ENCODE results near the gene VWA5B2. TPM values are rescaled to one million over a fixed set of nuclear protein-coding genes. Genes with fewer than 3 reads are reported as not detected.
A peak's percentile ranks its signal among the peaks of the same experiment; 100 is the strongest.

VWA5B2 gene
- total RNA-seq, 1 donor from 2014 or later = not detected

GRCh38 chr3:184240384-184241140 lies 11.2 kb downstream of the VWA5B2 start:
- H3K27me3 ChIP-seq (ENCODE audit: control insufficient read depth, insufficient read depth, low read length) = peaks cover 15% of the 10 kb centered on the region
- no peak for DNase-seq (ENCODE audit: low read depth)
- H3K36me3 ChIP-seq (ENCODE audit: control insufficient read depth, insufficient read depth, low read length) = no peaks in the 10 kb centered on the region
- no peak overlapping the region for H3K4me3 ChIP-seq (ENCODE audit: low read depth, low read length)
- TF ChIP-seq, protein P1, sequence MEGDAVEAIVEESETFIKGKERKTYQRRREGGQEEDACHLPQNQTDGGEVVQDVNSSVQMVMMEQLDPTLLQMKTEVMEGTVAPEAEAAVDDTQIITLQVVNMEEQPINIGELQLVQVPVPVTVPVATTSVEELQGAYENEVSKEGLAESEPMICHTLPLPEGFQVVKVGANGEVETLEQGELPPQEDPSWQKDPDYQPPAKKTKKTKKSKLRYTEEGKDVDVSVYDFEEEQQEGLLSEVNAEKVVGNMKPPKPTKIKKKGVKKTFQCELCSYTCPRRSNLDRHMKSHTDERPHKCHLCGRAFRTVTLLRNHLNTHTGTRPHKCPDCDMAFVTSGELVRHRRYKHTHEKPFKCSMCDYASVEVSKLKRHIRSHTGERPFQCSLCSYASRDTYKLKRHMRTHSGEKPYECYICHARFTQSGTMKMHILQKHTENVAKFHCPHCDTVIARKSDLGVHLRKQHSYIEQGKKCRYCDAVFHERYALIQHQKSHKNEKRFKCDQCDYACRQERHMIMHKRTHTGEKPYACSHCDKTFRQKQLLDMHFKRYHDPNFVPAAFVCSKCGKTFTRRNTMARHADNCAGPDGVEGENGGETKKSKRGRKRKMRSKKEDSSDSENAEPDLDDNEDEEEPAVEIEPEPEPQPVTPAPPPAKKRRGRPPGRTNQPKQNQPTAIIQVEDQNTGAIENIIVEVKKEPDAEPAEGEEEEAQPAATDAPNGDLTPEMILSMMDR (IDR thresholded peaks at IDR 0.05; ENCODE audit: insufficient read depth, low read length, poor library complexity, severe bottlenecking) = no peak

GRCh38 chr3:184241141-184241446 lies 11.7 kb downstream of the VWA5B2 start:
- peaks cover 15% of the 10 kb centered on the region for H3K27me3 ChIP-seq (ENCODE audit: control insufficient read depth, insufficient read depth, low read length)
- TF ChIP-seq, protein P1 (IDR thresholded peaks at IDR 0.05; ENCODE audit: insufficient read depth, low read length, poor library complexity, severe bottlenecking) = no peak
- no peaks in the 10 kb centered on the region for H3K36me3 ChIP-seq (ENCODE audit: control insufficient read depth, insufficient read depth, low read length)
- no peak for DNase-seq (ENCODE audit: low read depth)
- no peak overlapping the region for H3K4me3 ChIP-seq (ENCODE audit: low read depth, low read length)

- no peaks in the 10 kb centered on the region for H3K36me3 ChIP-seq (ENCODE audit: control insufficient read depth, insufficient read depth, low read length)
- DNase-seq (ENCODE audit: low read depth) = no peak
- TF ChIP-seq, protein P1 (IDR thresholded peaks at IDR 0.05; ENCODE audit: insufficient read depth, low read length, poor library complexity, severe bottlenecking) = peak; percentile 72
- H3K27me3 ChIP-seq (ENCODE audit: control insufficient read depth, insufficient read depth, low read length) = peaks cover 13% of the 10 kb centered on the region
- no peak overlapping the region for H3K4me3 ChIP-seq (ENCODE audit: low read depth, low read length)
Measured at GRCh38 chr3:184241447-184242296, 12.3 kb downstream of the VWA5B2 start.

- no peak for DNase-seq (ENCODE audit: low read depth)
- TF ChIP-seq, protein P1 (IDR thresholded peaks at IDR 0.05; ENCODE audit: insufficient read depth, low read length, poor library complexity, severe bottlenecking) = no peak
- Histone ChIP-seq H3K27me3 (ENCODE audit: control insufficient read depth, insufficient read depth, low read length) (peaks cover 12% of the 10 kb centered on the region), H3K36me3 (ENCODE audit: control insufficient read depth, insufficient read depth, low read length) (no peaks in the 10 kb centered on the region), H3K4me3 (ENCODE audit: low read depth, low read length) (no peak overlapping the region)
Measured at GRCh38 chr3:184242297-184242685, 12.9 kb downstream of the VWA5B2 start.

- peak; percentile 21 for DNase-seq (ENCODE audit: low read depth)
- H3K4me3 ChIP-seq (ENCODE audit: low read depth, low read length) = peak within 1 kb of the TSS; percentile 88
- H3K36me3 ChIP-seq (ENCODE audit: control insufficient read depth, insufficient read depth, low read length) = no peaks in the 10 kb centered on the region
- no peaks in the 10 kb centered on the region for H3K27me3 ChIP-seq (ENCODE audit: control insufficient read depth, insufficient read depth, low read length)
- TF ChIP-seq, protein P1 (IDR thresholded peaks at IDR 0.05; ENCODE audit: insufficient read depth, low read length, poor library complexity, severe bottlenecking) = no peak
Measured at GRCh38 chr3:184248454-184249411, 19.3 kb downstream of the VWA5B2 start, which contains the start of gene ALG3. ALG3 (minus strand) TSS chr3:184248962; CDS start chr3:184248940, 22 bp downstream.
